ENCODE data around the gene BIRC6.

DNA sequence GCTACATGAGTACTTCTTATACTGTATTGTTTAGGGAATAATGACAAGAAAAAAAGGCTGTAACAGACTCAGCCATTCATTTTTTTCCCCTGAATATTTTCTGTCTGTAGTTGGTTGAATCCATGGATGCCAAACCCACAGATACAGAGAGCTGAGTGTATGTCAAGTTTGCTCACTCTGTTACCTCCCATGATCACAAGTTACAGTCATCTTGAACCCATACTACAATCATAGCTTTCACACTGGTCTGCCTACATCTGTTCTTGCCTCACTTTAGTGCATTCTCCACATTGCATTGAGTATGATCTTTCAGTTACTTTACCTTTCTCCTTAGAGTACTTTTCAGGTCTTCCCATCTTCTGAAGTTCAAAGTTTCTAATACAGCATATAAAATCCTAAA, 94.0 kb downstream of the BIRC6 start:
- no peak for TF ChIP-seq POLR2A (IDR thresholded peaks at IDR 0.05; ENCODE audit: low read depth, low read length)
- no peak for TF ChIP-seq POU2F2 (IDR thresholded peaks at IDR 0.05; ENCODE audit: low read depth, low read length)
- TF ChIP-seq TAF1 (IDR thresholded peaks at IDR 0.05; ENCODE audit: low read depth, low read length), result no peak
- no peak for TF ChIP-seq POLR2AphosphoS5 (IDR thresholded peaks at IDR 0.05; ENCODE audit: low read depth, low read length)

All from GM12891 (cell line).